K562 (cell line): ENCODE measurements around the gene KRTAP2-3. TPM values are rescaled to one million over a fixed set of nuclear protein-coding genes. Genes with fewer than 3 reads are reported as not detected.

Source experiments
- ATAC-seq: fragments of 200-7000 bp; cut with Tn5 transposase; 3 replicates; pipeline ENCODE4 v1.9.1; 2020; ENCODE audit warnings: moderate library complexity
- BruUV-seq: library from RNA; stranded (reverse); fragments of 400-500 nt; replicated peaks from 2 replicates; lab custom pipeline; 2021; lab: Mats Ljungman, UMichigan
- CTCF ChIA-PET: fragments of 300-600 bp; formaldehyde crosslinking; extraction: SDS; loops from one replicate; lab custom pipeline; 2021; ENCODE audit warnings: low intra/inter-chr PET ratio; lab: Yijun Ruan, JAX
- POLR2A ChIA-PET: fragments of 300-600, 350-650 bp; sonication (Branson Sonifier 250); formaldehyde crosslinking; extraction: SDS; loops from one replicate; lab custom pipeline; 2021; ENCODE audit warnings: antibody characterized with exemption, inconsistent platforms; lab: Yijun Ruan, JAX
- DNase-seq, 4 experiments: peaks; one replicate each; pipeline versions ENCODE4 v3.0.0 to v3.0.0-alpha.2; 2011 to 2018; ENCODE audit warnings: low spot score in 3 of 4, mixed read lengths in 3 of 4; ENCODE audit errors: extremely low read depth in 1 of 4
- FAIRE-seq: peaks from 2 replicates; lab custom pipeline; 2011; peaks lifted over from hg19 to GRCh38; lab: Jason Lieb, UNC
- H2AFZ ChIP-seq: 2 replicates; pipeline ENCODE4 v1.6.0; 2011; ENCODE audit warnings: low read depth, low read length, control low read depth, inconsistent platforms
- H3K27ac ChIP-seq: fragments of 200-600 bp; 3 replicates; pipeline ENCODE4 v1.8.0; 2011; ENCODE audit warnings: low read depth, mild to moderate bottlenecking, control low read depth, inconsistent platforms, low read length, moderate library complexity, mixed read lengths; ENCODE audit errors: extremely low read depth
- H3K27me3 ChIP-seq, 2 experiments: fragments of 300-600 bp in 1 of 2; 2 replicates in 1 of 2; 3 replicates in 1 of 2; pipeline versions ENCODE4 v1.6.0 to v1.8.0; 2011; ENCODE audit warnings: inconsistent platforms in 2 of 2, low read length in 2 of 2, mild to moderate bottlenecking in 1 of 2, mixed read lengths in 1 of 2, moderate library complexity in 1 of 2; ENCODE audit not compliant: control insufficient read depth in 2 of 2, insufficient read depth in 2 of 2
- H3K36me3 ChIP-seq: fragments of 300-600 bp; 3 replicates; pipeline ENCODE4 v1.8.0; 2011; ENCODE audit warnings: mild to moderate bottlenecking, low read length, inconsistent platforms; ENCODE audit not compliant: control insufficient read depth, insufficient read depth
- H3K4me1 ChIP-seq, 2 experiments: fragments of 200-600 bp in 1 of 2; replicated peaks in 1 of 2; 2 replicates in 1 of 2; 3 replicates in 1 of 2; pipeline versions ENCODE4 v1.5.1 to v1.8.0; 2011; ENCODE audit warnings: inconsistent platforms in 2 of 2, low read length in 2 of 2, mild to moderate bottlenecking in 1 of 2, mixed read lengths in 1 of 2, moderate library complexity in 1 of 2; ENCODE audit not compliant: control insufficient read depth in 2 of 2, insufficient read depth in 2 of 2
- H3K4me2 ChIP-seq: 2 replicates; pipeline ENCODE4 v1.6.1; 2011; ENCODE audit warnings: low read length, control low read depth, inconsistent platforms, mixed read lengths; ENCODE audit not compliant: insufficient read depth
- H3K4me3 ChIP-seq: fragments of 200-600 bp; sonication (generic), shearing (Covaris generic); 2 replicates; pipeline ENCODE4 v1.5.1; 2016; ENCODE audit warnings: control low read depth, inconsistent platforms
- H3K79me2 ChIP-seq: fragments of 200-600 bp; 3 replicates; pipeline ENCODE4 v1.8.0; 2011; ENCODE audit warnings: low read length, inconsistent platforms; ENCODE audit not compliant: control insufficient read depth, insufficient read depth
- H3K9ac ChIP-seq, 2 experiments: 2 replicates each; pipeline versions ENCODE4 v1.6.0 to v1.6.1; 2011; ENCODE audit warnings: low read depth in 2 of 2, low read length in 2 of 2, control low read depth in 1 of 2, inconsistent platforms in 1 of 2, mild to moderate bottlenecking in 1 of 2, mixed read lengths in 1 of 2; ENCODE audit not compliant: insufficient read depth in 1 of 2
- H3K9me1 ChIP-seq: one replicate; pipeline ENCODE4 v1.6.0; 2011; ENCODE audit warnings: inconsistent platforms, mild to moderate bottlenecking, low read length, moderate library complexity; ENCODE audit not compliant: control insufficient read depth, insufficient read depth
- H3K9me3 ChIP-seq: replicated peaks from 2 replicates; pipeline ENCODE4 v1.5.1; 2011; ENCODE audit warnings: low read depth, low read length, inconsistent platforms; ENCODE audit not compliant: control insufficient read depth, insufficient read depth
- H4K20me1 ChIP-seq: replicated peaks from 2 replicates; pipeline ENCODE4 v1.6.1; 2011; ENCODE audit warnings: low read length, inconsistent platforms, mixed read lengths; ENCODE audit not compliant: control insufficient read depth, insufficient read depth
- CBX2 ChIP-seq: fragments of 200-600 bp; sonication (generic); IDR thresholded peaks from one replicate; pipeline ENCODE4 v1.6.1; 2012; ENCODE audit warnings: mild to moderate bottlenecking, low read length, inconsistent platforms; ENCODE audit not compliant: insufficient read depth, poor library complexity, severe bottlenecking
- HLTF ChIP-seq: fragments of 450-650 bp; IDR thresholded peaks from 2 replicates; pipeline ENCODE4 v1.6.1; 2016
- HOXB6 ChIP-seq: fragments of 250-450 bp; sonication (Bioruptor Pico); IDR thresholded peaks from 2 replicates; pipeline ENCODE4 v1.5.1; 2022; ENCODE audit warnings: mild to moderate bottlenecking, borderline replicate concordance
- NFE2L1 ChIP-seq: fragments of 450-650 bp; IDR thresholded peaks from 2 replicates; pipeline ENCODE4 v1.6.1; 2016; ENCODE audit warnings: missing genetic modification characterization, low read depth, mild to moderate bottlenecking, missing compliant biosample characterization, moderate library complexity, borderline replicate concordance
- SIRT6 ChIP-seq: IDR thresholded peaks from one replicate; pipeline ENCODE4 v1.6.1; 2012; ENCODE audit warnings: low read depth, mild to moderate bottlenecking, control low read depth, inconsistent platforms, low read length, moderate library complexity
- SMC3 ChIP-seq: conservative IDR thresholded peaks from 2 replicates; pipeline ENCODE4 v1.6.1; 2011; ENCODE audit warnings: low read depth, low read length, improper control_type of control experiment; ENCODE audit not compliant: insufficient read depth
- U2AF1 ChIP-seq: fragments of 200-400 bp; formaldehyde crosslinking; optimal IDR thresholded peaks from 2 replicates; pipeline ENCODE3; 2017; ENCODE audit warnings: mild to moderate bottlenecking, low read depth, low read length, moderate library complexity
- ZNF398 ChIP-seq: fragments of 250-450 bp; sonication (Bioruptor Pico); IDR thresholded peaks from 2 replicates; pipeline ENCODE4 v1.8.0; 2021; ENCODE audit warnings: moderate library complexity, mild to moderate bottlenecking, inconsistent platforms
- ZNF75A ChIP-seq: fragments of 450-650 bp; formaldehyde crosslinking; IDR thresholded peaks from 2 replicates; pipeline ENCODE4 v1.4.0; 2020; ENCODE audit warnings: mild to moderate bottlenecking
- ZNF764 ChIP-seq: fragments of 250-450 bp; sonication (Bioruptor Pico); IDR thresholded peaks from 2 replicates; pipeline ENCODE4 v1.4.0; 2020; ENCODE audit warnings: low read depth, mild to moderate bottlenecking, moderate library complexity
- WGBS: fragments of 100-300 bp; shearing (Covaris generic); methylation state at CpG from one replicate; pipeline ENCODE4 v1.1.6; 2016; ENCODE audit warnings: low coverage, mixed read lengths; ENCODE audit not compliant: insufficient coverage; ENCODE audit errors: missing lambda C conversion rate; 5-methylcytosine and 5-hydroxymethylcytosine counted together
- in situ Hi-C: fragments of 300-500 bp; cut with MboI; formaldehyde crosslinking; loops from 4 replicates; pipeline ENCODE4 v1.15.0; 2018; ENCODE audit warnings: inconsistent platforms, mixed read lengths
- intact Hi-C: fragments of 100-400 bp; cut with micrococcal nuclease; formaldehyde crosslinking; loops from 2 replicates; pipeline ENCODE4 v1.14.2; 2022
- polyA plus RNA-seq, 8 experiments: library from polyadenylated mRNA; depleted of rRNA in 4 of 8; stranded (reverse) in 5 of 8; unstranded in 3 of 8; fragments of >200 nt; fragmentation: Nextera tagmentation in 2 of 8; fragmentation: Illumina TruSeq in 1 of 8; extraction: Ambion mirVana in 2 of 8; extraction: Trizol in 1 of 8; gene quantifications; 2 replicates each; pipeline versions ENCODE4 v1.2.1 to v1.2.3, GENCODE V29; 2011 to 2014; ENCODE audit warnings: inconsistent platforms in 1 of 8, missing spikeins in 1 of 8
- total RNA-seq, 7 experiments: library from RNA; depleted of rRNA in 6 of 7; stranded (reverse); fragments of >200 nt in 6 of 7; fragmentation: Illumina TruSeq in 2 of 7; extraction: Trizol in 2 of 7; gene quantifications; 2 replicates each; pipeline versions ENCODE4 v1.2.1 to v1.2.3, GENCODE V29; 2011 to 2021; ENCODE audit warnings: low replicate concordance in 1 of 7
- TF ChIP-seq, protein P1 (sequence below): fragments of 250-450 bp; sonication (Bioruptor Pico); IDR thresholded peaks from 2 replicates; pipeline ENCODE4 v1.5.0; 2020; ENCODE audit warnings: mild to moderate bottlenecking

The KRTAP2-3 gene
- total and polyA plus RNA-seq, 9 of the 15 experiments (the other 6 are each of a cell fraction or from before 2014, with no cell fraction given), result not detected

GRCh38 chr17:41098042-41098441 lies 38.1 kb upstream of the KRTAP2-3 start, which contains the start of gene KRTAP4-8:
Gene KRTAP4-8, minus strand, starts transcription at chr17:41098142. Its CDS starts 58 bp downstream, at chr17:41098084.
- POLR2A ChIA-PET, result no interaction called here
- Histone ChIP-seq H3K9me1 (no peaks in the 10 kb centered on the region), H3K27ac (no peak within 1 kb of the TSS), H3K4me3 (no peak within 1 kb of the TSS), H3K36me3 (no peaks in the 10 kb centered on the region), H3K27me3 (peaks cover 0 to 7% of the 10 kb centered on the region in 2 experiments; a peak in 1 of 5 replicates), H3K4me2 (no peak within 1 kb of the TSS), H3K9me3 (no peaks in the 10 kb centered on the region), H4K20me1 (no peaks in the 10 kb centered on the region), H3K79me2 (no peaks in the 10 kb centered on the region), H2AFZ (no peak within 1 kb of the TSS), H3K9ac (no peak within 1 kb of the TSS)
- no peak for FAIRE-seq
- in situ Hi-C loops, result no loop called here
- BruUV-seq, result no TSS peak
- 2% methylated on average over 4 of the region's 4 CpGs for WGBS
- intact Hi-C loops, result no loop called here
- ATAC-seq, result no peak
- CTCF ChIA-PET, result no interaction called here
- TF ChIP-seq CBX2 (no peak), U2AF1 (no peak), HOXB6 (no peak), ZNF764 (no peak)
- TF ChIP-seq, all 486 proteins: peak for 0
- H3K4me1 ChIP-seq, result no peaks in the 10 kb centered on the region
- DNase-seq, result no peak

- CTCF ChIA-PET, result no interaction called here
- H3K36me3 ChIP-seq, result no peaks in the 10 kb centered on the region
- no peaks in the 10 kb centered on the region for H3K79me2 ChIP-seq
- no TSS peak for BruUV-seq
- in situ Hi-C loops (no loop called here), intact Hi-C loops (no loop called here)
- DNase-seq, result no peak
- H3K27me3 ChIP-seq, result peaks cover 0 to 7% of the 10 kb centered on the region in 2 experiments; a peak in 1 of 5 replicates
- H4K20me1 ChIP-seq, result no peaks in the 10 kb centered on the region
- no peak overlapping the region for H3K4me2 ChIP-seq
- H3K4me3 ChIP-seq, result no peak overlapping the region
- no peaks in the 10 kb centered on the region for H3K4me1 ChIP-seq
- H3K9ac ChIP-seq, result no peak overlapping the region
- no peak overlapping the region for H2AFZ ChIP-seq
- FAIRE-seq, result no peak
- no peak overlapping the region for H3K27ac ChIP-seq
- H3K9me1 ChIP-seq, result no peaks in the 10 kb centered on the region
- 14% methylated on average over 7 of the region's 7 CpGs for WGBS
- H3K9me3 ChIP-seq, result no peaks in the 10 kb centered on the region
- no peak for ATAC-seq
- POLR2A ChIA-PET, result interaction anchor here (0.5 kb wide), 1 partner anchor 259 kb away, joined by 3 read pairs; no protein-coding TSS in a partner anchor
- TF ChIP-seq ZNF398 (CRISPR knock-in tag) (no peak), NFE2L1 (no peak), HLTF (no peak), ZNF75A (CRISPR knock-in tag) (no peak), SMC3 (no peak), SIRT6 (no peak)
- TF ChIP-seq, protein P1, sequence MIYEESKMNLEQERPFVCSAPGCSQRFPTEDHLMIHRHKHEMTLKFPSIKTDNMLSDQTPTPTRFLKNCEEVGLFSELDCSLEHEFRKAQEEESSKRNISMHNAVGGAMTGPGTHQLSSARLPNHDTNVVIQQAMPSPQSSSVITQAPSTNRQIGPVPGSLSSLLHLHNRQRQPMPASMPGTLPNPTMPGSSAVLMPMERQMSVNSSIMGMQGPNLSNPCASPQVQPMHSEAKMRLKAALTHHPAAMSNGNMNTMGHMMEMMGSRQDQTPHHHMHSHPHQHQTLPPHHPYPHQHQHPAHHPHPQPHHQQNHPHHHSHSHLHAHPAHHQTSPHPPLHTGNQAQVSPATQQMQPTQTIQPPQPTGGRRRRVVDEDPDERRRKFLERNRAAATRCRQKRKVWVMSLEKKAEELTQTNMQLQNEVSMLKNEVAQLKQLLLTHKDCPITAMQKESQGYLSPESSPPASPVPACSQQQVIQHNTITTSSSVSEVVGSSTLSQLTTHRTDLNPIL (CRISPR knock-in tag), result no peak
Observed at GRCh38 chr17:41096055-41096454, 36.1 kb upstream of the KRTAP2-3 start.
